ENCODE results near the gene UGT1A4. TPM values are rescaled to one million over a fixed set of nuclear protein-coding genes. Genes with fewer than 3 reads are reported as not detected.
"Not testable (repeated sequence)": the region's sequence is repeated elsewhere in the genome, so short reads cannot be mapped to it uniquely, and the experiment has no call there.

Gene UGT1A4
- total RNA-seq, 2 donors from 2014 or later, result 0.93 to 1.8 TPM

DNA sequence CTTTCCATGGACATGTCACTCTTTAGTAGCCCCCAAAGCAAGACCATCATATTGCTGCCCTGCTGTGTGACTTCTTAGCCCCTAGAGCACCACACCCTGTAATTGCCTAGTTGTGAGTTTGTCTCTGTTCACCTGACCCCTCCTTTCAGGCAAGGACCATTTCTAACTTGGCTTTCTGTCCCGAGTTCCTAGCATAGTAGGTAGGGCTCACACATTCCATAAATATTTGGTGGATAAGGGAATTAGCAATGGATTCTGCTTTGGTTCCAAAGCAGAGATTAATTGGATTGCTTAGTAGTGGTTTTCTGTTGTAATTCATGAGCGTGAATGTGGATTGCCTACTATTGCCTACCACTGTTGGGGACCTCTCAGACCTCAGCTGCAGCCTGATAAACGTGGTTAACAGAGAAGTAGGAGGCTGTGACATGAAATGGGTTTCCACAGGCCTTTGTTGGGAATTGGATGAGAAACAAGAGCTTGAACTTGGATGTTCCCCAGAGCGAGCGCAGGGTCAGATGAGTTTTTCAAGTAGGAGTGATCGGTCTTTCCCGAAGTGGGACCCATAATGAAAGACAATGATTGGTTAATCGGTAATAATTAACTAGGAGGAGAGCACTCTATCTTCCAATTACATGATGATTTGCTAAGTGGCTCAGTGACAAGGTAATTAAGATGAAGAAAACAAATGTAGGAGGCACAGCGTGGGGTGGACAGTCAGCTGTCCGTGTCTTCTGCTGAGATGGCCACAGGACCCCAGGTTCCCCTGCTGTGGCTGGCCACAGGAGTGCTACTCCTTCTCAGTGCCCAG lies 28.1 kb downstream of the UGT1A4 start:
- intact Hi-C loops (cut with DNase I), result no loop called here
- no peaks in the 10 kb centered on the region for H3K27me3 ChIP-seq
- TF ChIP-seq, protein P1, sequence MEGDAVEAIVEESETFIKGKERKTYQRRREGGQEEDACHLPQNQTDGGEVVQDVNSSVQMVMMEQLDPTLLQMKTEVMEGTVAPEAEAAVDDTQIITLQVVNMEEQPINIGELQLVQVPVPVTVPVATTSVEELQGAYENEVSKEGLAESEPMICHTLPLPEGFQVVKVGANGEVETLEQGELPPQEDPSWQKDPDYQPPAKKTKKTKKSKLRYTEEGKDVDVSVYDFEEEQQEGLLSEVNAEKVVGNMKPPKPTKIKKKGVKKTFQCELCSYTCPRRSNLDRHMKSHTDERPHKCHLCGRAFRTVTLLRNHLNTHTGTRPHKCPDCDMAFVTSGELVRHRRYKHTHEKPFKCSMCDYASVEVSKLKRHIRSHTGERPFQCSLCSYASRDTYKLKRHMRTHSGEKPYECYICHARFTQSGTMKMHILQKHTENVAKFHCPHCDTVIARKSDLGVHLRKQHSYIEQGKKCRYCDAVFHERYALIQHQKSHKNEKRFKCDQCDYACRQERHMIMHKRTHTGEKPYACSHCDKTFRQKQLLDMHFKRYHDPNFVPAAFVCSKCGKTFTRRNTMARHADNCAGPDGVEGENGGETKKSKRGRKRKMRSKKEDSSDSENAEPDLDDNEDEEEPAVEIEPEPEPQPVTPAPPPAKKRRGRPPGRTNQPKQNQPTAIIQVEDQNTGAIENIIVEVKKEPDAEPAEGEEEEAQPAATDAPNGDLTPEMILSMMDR (IDR thresholded peaks at IDR 0.05), result no peak

DNA sequence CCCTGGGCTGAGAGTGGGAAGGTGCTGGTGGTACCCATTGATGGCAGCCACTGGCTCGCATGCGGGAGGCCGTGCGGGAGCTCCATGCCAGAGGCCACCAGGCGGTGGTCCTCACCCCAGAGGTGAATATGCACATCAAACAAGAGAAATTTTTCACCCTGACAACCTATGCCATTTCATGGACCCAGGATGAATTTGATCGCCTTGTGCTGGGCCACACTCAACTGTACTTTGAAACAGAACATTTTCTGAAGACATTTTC lies 28.7 kb downstream of the UGT1A4 start:
- Histone ChIP-seq H3K4me3 (no peak overlapping the region), H3K9me3 (no peaks in the 10 kb centered on the region), H3K9ac (ENCODE audit: low read depth in 2 of 2, low read length in 2 of 2) (no peak overlapping the region), H3K27ac (no peak overlapping the region), H3K4me1 (no peaks in the 10 kb centered on the region), H3K27me3 (no peaks in the 10 kb centered on the region), H3K36me3 (no peaks in the 10 kb centered on the region)
- TF ChIP-seq, protein P1 (IDR thresholded peaks at IDR 0.05), result no peak
- intact Hi-C loops (cut with DNase I), result no loop called here
- DNase-seq, result no peak

More for the DNA sequence above, 28.1 kb downstream of the UGT1A4 start:
- Histone ChIP-seq H3K4me3 (no peak overlapping the region), H3K9me3 (no peaks in the 10 kb centered on the region), H3K36me3 (no peaks in the 10 kb centered on the region), H3K4me1 (no peaks in the 10 kb centered on the region), H3K27ac (no peak overlapping the region), H3K9ac (ENCODE audit: low read depth in 2 of 2, low read length in 2 of 2) (no peak overlapping the region)
- DNase-seq, result no peak

DNA sequence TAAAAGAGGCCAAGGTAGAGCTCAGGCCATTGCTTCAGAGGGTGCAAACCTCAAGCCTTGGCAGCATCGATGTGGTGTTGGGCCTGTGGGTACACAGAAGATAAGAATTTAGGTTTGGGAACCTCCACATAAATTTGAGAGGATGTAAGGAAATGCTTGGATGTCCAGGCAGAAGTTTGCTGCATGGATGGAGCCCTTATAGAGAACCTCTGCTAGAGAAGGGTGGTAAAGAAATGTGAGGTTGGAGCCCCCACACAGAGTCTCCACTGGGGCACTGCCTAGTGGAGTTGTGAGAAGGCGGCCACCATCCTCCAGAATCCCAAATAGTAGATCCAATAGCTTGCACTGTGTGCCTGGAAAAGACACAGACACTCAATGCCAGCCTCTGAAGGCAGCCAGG lies 32.2 kb downstream of the UGT1A4 start:
- H3K27me3 ChIP-seq; intact Hi-C loops (cut with DNase I); DNase-seq; H3K27ac ChIP-seq; H3K9ac ChIP-seq (ENCODE audit: low read depth in 2 of 2, low read length in 2 of 2); H3K4me3 ChIP-seq; H3K36me3 ChIP-seq; H3K4me1 ChIP-seq; H3K9me3 ChIP-seq: not testable (repeated sequence)

DNA sequence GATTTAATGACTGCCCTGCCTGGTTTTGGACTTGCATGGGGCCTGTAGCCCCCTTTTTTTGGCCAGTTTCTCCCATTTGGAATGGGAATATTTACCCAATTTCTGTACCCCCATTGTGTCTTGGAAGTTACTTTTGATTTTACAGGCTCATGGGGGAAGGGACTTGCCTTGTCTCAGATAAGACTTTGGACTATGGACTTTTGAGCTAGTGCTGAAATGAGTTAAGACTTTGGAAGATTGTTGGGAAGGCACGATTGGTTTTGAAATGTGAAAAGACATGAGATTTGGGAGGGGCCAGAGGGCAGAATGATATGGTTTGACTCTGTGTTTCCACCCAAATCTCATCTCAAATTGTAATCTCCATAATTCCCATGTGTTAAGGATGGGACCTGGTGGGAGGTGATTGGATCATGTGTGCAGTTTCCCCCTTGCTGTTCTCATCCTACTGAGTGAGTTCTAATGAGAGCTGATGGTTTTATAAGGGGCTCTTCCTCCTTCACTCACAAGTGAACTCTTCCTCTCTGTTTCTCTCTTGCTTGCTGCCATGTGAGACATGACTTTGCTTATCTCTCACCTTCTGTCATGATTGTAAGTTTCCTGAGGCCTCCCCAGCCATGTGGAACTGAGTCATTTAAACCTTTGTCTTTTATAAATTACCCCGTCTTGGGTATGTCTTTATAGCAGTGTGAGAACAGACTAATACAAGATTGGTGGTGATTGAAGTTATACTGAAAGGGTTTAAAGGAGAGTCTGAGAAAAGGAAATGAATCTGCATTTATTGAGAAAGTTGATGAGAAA lies 32.9 kb downstream of the UGT1A4 start:
- H3K27me3 ChIP-seq; H3K36me3 ChIP-seq; H3K4me1 ChIP-seq; H3K4me3 ChIP-seq; H3K9me3 ChIP-seq; DNase-seq; H3K9ac ChIP-seq (ENCODE audit: low read depth in 2 of 2, low read length in 2 of 2); H3K27ac ChIP-seq; intact Hi-C loops (cut with DNase I): not testable (repeated sequence)

DNA sequence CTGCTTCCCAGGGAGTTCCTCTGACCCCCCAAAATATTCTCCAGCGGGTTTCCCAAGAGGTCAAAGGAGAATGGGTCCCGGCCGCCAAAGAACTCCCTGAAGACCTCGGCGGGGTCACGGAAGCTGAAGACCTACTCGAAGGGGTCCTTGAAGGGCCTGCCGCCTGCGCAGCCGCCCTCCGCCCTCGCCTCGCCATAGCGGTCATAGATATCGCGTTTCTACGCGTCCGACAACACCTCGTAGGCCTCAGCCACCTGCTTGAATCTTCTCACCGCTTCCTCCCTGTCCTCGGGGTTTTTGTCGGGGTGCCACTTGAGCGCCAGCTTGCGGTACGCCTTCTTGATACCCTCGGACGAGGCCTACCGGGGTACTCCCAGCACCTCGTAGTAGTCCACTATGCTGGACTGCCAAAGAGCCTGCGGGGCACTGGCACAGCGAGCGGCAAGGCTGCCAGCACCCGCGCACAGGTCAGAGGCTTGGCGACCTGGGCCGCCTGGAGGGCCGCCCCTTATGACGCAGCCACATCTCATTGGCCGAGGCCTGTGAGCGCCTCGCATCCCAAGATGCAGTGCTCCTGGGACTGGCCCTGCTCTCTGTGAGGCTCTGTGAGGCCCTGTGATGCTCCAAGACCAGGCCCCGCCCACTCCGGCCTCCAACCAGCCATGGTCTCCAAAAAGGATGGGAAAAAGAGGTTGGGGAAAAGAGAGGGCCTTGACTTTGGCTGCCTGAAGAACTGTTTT lies 36.5 kb downstream of the UGT1A4 start:
- H3K36me3 ChIP-seq, result no peaks in the 10 kb centered on the region
- H3K27me3 ChIP-seq, result no peaks in the 10 kb centered on the region
- H3K9ac ChIP-seq (ENCODE audit: low read depth in 2 of 2, low read length in 2 of 2), result no peak overlapping the region
- no peaks in the 10 kb centered on the region for H3K9me3 ChIP-seq
- H3K27ac ChIP-seq, result no peak overlapping the region
- no peaks in the 10 kb centered on the region for H3K4me1 ChIP-seq
- no peak for DNase-seq
- no peak overlapping the region for H3K4me3 ChIP-seq
- intact Hi-C loops (cut with DNase I), result no loop called here
- TF ChIP-seq, protein P1 (IDR thresholded peaks at IDR 0.05), result no peak

DNA sequence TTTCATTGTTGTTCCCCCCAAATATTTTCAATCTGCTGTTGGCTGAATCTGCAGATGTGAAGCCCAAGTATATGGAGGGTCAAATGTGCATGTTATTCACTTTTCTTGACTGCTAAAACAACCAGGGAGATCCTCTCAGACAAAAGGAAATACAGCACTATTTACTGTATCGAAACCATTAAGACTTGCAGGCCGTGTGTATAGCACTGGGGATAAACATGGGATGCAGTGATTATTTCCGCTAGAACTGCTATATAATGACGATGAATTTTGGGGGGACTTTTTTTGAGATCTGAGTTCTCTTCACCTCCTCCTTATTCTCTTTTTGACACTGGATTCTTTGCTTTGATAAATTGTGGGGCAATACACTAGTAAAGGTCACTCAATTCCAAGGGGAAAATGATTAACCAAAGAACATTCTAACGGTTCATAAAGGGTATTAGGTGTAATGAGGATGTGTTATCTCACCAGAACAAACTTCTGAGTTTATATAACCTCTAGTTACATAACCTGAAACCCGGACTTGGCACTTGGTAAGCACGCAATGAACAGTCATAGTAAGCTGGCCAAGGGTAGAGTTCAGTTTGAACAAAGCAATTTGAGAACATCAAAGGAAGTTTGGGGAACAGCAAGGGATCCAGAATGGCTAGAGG lies 38.0 kb downstream of the UGT1A4 start:
- Histone ChIP-seq H3K4me1 (no peaks in the 10 kb centered on the region), H3K27ac (no peak overlapping the region), H3K27me3 (no peaks in the 10 kb centered on the region), H3K9ac (ENCODE audit: low read depth in 2 of 2, low read length in 2 of 2) (no peak overlapping the region), H3K4me3 (no peak overlapping the region), H3K9me3 (no peaks in the 10 kb centered on the region), H3K36me3 (no peaks in the 10 kb centered on the region)
- DNase-seq, result peak; percentile 35
- intact Hi-C loops (cut with DNase I), result no loop called here
- TF ChIP-seq, protein P1 (IDR thresholded peaks at IDR 0.05), result no peak

Data from colonic mucosa (tissue), 4 donors.